HuH-7.5 (cell line): ENCODE results near the gene MALT1.

Source experiments
- DNase-seq: peaks from one replicate; pipeline ENCODE4 v3.0.0; 2011; ENCODE audit warnings: low spot score

MALT1 gene

GRCh38 chr18:58653814-58654509 lies 17.3 kb upstream of the MALT1 start:
- DNase-seq, result no peak

- DNase-seq, result no peak
Observed at GRCh38 chr18:58654896-58655614, 16.2 kb upstream of the MALT1 start.

- DNase-seq, result no peak
Observed at GRCh38 chr18:58657081-58657480, 14.2 kb upstream of the MALT1 start.

- no peak for DNase-seq
Observed at GRCh38 chr18:58657494-58657893, 13.8 kb upstream of the MALT1 start.

- DNase-seq, result no peak
Observed at GRCh38 chr18:58659691-58660090, 11.6 kb upstream of the MALT1 start.

GRCh38 chr18:58660915-58661314 lies 10.3 kb upstream of the MALT1 start:
- no peak for DNase-seq

GRCh38 chr18:58661423-58661822 lies 9.8 kb upstream of the MALT1 start:
- DNase-seq, result no peak

- DNase-seq, result no peak
Observed at GRCh38 chr18:58662118-58662517, 9.1 kb upstream of the MALT1 start.

GRCh38 chr18:58666176-58666575 lies 5.1 kb upstream of the MALT1 start:
- no peak for DNase-seq

GRCh38 chr18:58668211-58668610 lies 3.1 kb upstream of the MALT1 start:
- no peak for DNase-seq

GRCh38 chr18:58668897-58669296 lies 2.4 kb upstream of the MALT1 start:
- DNase-seq, result no peak

- DNase-seq, result no peak
Observed at GRCh38 chr18:58669731-58670378, 1.4 kb upstream of the MALT1 start.

GRCh38 chr18:58670404-58671110 lies 708 bp upstream of the MALT1 start:
- no peak for DNase-seq

GRCh38 chr18:58671632-58672564 lies 633 bp downstream of the MALT1 start:
- peak; percentile 49 for DNase-seq

- DNase-seq, result no peak
Observed at GRCh38 chr18:58674159-58674558, 2.9 kb downstream of the MALT1 start.

- no peak for DNase-seq
Observed at GRCh38 chr18:58674863-58675472, 3.7 kb downstream of the MALT1 start.

GRCh38 chr18:58676270-58676669 lies 5.0 kb downstream of the MALT1 start:
- DNase-seq, result no peak

GRCh38 chr18:58682429-58683069 lies 11.3 kb downstream of the MALT1 start:
- DNase-seq, result peak; percentile 53

GRCh38 chr18:58687871-58688308 lies 16.6 kb downstream of the MALT1 start:
- no peak for DNase-seq

- DNase-seq, result no peak
Observed at GRCh38 chr18:58690259-58690658, 19.0 kb downstream of the MALT1 start.
